Measurements from ENCODE around the gene SLC51A.
"Not testable (repeated sequence)": the region's sequence is repeated elsewhere in the genome, so short reads cannot be mapped to it uniquely, and the experiment has no call there.

DNA sequence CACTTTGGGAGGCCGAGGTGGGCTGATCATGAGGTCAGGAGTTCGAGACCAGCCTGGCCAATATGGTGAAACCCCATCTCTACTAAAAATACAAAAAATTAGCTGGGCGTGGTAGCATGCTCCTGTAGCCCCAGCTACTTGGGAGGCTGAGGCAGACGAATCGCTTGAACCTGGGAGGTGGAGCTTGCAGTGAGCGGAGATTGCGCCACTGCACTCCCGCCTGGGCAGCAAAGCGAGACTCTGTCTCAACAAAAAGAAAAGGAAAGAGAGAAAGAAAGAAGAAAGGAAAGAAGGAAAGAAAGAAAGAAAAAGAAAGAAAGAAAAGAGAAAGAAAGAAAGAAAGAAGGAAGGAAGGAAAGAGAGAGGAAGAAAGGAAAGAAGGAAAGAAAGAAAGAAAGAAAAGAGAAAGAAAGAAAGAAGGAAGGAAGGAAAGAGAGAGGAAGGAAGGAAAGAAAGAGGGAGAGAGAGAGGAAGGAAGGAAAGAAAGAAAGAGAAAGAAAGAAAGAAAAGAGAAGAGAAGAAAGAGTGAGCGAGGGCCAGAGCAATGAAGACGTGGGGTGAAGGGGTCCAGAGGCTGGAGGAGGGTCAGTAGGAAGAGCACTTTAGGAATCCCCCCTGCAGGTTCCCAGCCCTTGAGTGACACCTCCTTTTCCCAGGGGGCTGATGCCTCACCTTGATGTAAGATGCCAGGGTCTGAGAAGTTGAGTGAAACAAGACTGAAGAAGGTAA lies 6.2 kb upstream of the SLC51A start:
- not testable (repeated sequence) for TF ChIP-seq POLR2A (IDR thresholded peaks at IDR 0.05; ENCODE audit: control extremely low read depth in 1 of 2, low read depth in 2 of 2, low read length in 2 of 2); CTCF (IDR thresholded peaks at IDR 0.05; ENCODE audit: control extremely low read depth in 1 of 3, insufficient read depth in 1 of 3, low read depth in 1 of 3, low read length in 3 of 3); EZH2 (IDR thresholded peaks at IDR 0.05; ENCODE audit: low read depth, low read length, severe bottlenecking); TCF12 (IDR thresholded peaks at IDR 0.05; ENCODE audit: low read depth, low read length); E2F6 (IDR thresholded peaks at IDR 0.05)
